Measurements from ENCODE around the gene S100A6.

- TF ChIP-seq, protein P1, sequence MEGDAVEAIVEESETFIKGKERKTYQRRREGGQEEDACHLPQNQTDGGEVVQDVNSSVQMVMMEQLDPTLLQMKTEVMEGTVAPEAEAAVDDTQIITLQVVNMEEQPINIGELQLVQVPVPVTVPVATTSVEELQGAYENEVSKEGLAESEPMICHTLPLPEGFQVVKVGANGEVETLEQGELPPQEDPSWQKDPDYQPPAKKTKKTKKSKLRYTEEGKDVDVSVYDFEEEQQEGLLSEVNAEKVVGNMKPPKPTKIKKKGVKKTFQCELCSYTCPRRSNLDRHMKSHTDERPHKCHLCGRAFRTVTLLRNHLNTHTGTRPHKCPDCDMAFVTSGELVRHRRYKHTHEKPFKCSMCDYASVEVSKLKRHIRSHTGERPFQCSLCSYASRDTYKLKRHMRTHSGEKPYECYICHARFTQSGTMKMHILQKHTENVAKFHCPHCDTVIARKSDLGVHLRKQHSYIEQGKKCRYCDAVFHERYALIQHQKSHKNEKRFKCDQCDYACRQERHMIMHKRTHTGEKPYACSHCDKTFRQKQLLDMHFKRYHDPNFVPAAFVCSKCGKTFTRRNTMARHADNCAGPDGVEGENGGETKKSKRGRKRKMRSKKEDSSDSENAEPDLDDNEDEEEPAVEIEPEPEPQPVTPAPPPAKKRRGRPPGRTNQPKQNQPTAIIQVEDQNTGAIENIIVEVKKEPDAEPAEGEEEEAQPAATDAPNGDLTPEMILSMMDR (conservative IDR thresholded peaks at IDR 0.05 in 1 of 2, IDR thresholded peaks at IDR 0.05 in 1 of 2; ENCODE audit: low read depth in 1 of 2, low read length in 2 of 2): no peak
- TF ChIP-seq EZH2 (IDR thresholded peaks at IDR 0.05; ENCODE audit: low read length, missing control alignments): no peak
Observed at GRCh38 chr1:153534925-153535241, 908 bp downstream of the S100A6 start.
